ENCODE results near the gene GABRB2.

Gene GABRB2

DNA sequence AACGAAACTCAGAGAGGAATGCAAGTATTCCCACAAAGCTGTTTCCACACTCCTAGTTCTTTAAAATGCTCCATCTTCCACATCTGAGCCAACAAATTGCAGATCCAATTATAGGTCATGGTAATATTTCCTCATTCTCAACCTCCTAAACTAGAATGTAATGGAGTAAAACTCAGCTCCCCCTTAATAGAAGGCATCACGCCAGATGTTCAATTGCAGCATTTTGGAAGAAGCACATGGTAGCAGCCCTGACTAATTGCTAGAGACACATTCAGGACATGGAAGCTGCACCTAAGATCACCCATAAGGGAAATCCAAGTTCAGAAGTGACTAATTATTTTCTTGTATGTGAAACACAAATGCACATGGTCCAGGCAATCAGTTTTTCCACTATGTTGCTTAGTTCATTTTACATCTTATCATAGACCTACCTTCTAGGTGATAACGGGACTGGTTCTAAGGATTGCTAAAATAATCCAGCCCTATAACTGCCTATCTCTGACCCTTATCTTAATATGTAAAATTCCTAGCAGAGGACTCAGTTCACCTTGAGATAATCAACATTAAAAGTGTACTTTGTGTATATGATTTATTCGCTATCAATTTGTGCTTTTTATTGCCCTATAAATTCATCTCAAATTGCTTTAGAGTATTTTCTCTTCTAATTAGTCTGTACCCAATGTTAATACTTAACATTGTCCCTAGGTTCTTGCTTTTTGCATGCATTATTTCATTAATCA, 75.1 kb downstream of the GABRB2 start:
- no peak for DNase-seq (ENCODE audit: low spot score)

DNA sequence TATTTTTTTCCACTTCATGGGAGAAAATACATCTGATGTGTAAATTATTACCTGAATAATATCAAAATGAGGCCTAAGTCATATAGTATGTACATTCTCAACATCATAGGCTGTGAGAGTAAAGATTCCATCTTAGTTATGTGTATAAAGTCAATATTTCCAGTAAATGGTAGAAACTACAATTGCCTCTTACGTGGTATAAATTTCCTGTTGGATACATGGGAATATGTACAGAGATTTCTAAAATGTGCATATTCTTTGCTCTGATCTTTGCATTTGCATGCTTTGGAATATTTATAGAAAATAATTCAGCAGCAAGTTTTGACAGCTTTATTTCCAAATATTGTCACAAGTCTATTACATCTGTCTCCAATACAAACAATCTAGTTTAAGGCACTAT, 78.8 kb downstream of the GABRB2 start:
- no peak for DNase-seq (ENCODE audit: low spot score)

- no peak for DNase-seq (ENCODE audit: low spot score)
Observed at GRCh38 chr5:161460741-161461140, 85.8 kb downstream of the GABRB2 start.

DNA sequence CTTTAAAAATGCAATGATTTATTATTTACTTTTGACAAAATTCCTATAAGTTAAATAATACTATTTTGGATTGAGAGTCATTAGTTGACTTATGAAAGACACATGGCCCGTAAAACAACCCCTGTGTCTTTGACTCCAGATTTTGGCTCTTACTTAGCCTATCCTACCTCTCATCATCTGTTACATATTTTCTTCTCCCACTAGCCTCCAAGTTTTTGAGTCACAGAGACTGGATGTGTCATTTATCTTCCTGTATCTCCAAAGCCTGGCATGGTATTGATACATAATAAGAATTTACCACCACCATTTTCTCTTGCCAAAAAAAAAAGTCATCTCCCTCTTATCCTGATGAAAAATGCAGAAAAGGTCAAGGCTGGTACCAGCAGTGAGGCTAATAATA, 99.9 kb downstream of the GABRB2 start:
- DNase-seq (ENCODE audit: low spot score), result no peak

GRCh38 chr5:161442471-161442870, 104.1 kb downstream of the GABRB2 start:
- no peak for DNase-seq (ENCODE audit: low spot score)

- DNase-seq (ENCODE audit: low spot score), result no peak
Observed at GRCh38 chr5:161432798-161433197, 113.7 kb downstream of the GABRB2 start.

- DNase-seq (ENCODE audit: low spot score), result no peak
Observed at GRCh38 chr5:161431963-161432362, 114.6 kb downstream of the GABRB2 start.

DNA sequence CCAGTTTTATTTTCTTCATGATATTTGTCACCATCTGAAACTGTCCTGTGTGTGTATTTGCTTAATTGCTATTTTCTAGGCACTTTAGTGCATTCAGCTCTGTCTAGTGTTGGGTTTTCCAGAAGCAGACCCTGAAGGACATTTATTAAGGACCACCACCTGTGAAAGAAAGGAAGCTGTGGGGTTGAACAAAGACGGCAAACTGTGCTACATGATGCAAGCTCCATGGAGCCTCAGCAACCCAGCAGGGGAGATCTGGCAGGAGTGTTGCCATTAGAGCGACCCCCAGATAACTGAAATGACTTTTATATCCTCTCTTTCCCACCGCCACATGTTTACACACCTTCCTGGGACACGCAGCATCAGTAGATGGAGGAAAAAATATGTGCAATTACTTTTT, 125.5 kb downstream of the GABRB2 start:
- no peak for DNase-seq (ENCODE audit: low spot score)

- no peak for DNase-seq (ENCODE audit: low spot score)
Observed at GRCh38 chr5:161420521-161420920, 126.0 kb downstream of the GABRB2 start.

DNA sequence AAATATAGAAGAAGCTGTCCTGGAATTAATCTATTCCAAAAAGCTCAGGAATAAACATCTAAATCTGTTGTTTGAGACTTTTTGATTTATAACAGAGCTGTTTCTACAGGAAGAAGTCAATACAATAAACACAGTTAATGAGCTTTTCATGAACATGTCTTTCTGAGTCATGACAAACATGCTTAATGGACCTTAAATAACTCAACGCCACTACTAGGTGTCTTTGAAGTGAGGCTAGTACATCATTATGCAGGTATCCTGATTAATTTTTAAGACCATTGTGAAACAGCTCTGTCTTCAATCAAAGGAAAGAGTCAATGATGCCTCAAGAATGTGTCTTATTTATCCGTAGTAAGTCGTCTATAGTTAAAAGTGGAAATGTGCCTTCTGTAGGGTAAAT, 131.6 kb downstream of the GABRB2 start:
- no peak for DNase-seq (ENCODE audit: low spot score)

DNA sequence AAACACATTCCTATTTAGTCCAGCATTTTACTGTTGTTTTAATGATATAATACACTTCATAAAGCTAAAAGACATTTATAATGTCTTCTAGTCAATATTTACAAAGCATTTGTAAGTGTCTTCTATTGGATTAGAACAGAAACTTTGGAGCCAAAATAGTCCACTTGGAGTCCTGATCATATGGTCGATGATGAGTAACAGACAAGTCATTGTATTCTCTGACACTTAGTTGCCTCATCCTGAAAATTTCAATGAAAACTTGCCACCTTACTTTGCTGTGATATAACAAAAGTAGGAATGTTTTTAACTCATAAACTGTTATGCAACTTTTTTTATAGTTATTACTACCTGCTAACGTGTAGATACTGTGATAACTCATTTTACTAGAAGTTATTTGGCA, 132.5 kb downstream of the GABRB2 start:
- DNase-seq (ENCODE audit: low spot score), result peak; percentile 47

DNA sequence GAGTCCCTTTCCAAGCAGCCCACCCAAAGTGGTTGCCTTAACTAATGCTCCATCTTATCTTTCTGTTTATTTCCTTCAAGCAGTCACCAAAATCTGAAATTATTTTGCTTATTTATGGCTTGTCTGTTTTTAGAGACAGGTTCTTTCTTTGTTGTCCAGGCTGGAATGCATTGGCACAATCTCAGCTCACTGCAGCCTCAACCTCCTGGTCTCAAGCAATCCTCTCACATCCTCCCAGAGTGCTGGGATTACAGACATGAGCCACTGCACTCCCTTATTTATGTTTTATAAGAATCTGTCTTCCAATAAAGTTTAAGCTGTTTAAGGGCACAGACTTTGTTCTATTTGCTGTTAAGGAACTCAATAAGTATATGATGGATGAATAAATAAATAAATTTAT, 133.7 kb downstream of the GABRB2 start:
- DNase-seq (ENCODE audit: low spot score), result no peak

DNA sequence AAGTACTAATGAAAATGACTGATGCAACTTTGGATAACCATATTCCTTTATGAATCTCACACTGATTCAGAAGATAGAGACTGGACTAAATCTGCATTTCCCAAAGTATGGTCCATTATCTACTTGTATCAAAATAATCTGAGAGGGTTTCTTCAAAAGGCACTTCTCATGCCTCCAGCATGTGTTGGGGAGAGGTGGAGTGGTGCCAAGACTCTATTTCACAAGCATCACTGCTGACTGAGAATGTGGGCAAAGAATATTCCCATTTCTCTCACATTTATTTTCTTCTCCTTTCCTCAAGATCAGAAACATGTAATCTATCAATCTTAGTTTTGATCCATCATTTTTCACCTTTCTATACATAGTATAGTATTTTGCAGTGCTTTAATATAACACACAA, 135.4 kb downstream of the GABRB2 start:
- DNase-seq (ENCODE audit: low spot score), result no peak

DNA sequence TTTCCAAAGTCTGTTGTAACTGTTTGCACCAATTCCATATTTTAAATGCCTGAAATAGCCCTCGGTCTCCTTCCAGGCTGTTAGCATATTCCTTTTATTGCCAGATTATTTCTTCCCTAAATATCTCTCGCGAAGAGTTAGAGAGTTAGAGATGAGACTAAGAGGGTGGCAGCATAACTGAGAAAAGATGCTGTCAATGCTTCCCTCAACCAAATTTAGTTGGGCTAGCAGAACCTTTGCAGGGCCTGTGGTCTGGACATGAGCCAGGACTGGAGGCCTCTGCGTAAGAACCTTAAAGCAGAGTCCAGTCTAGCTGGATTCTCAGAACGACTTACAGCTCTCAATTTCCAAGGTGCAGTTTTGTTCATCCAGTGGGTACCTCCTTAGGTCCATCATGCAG, 135.9 kb downstream of the GABRB2 start:
- DNase-seq (ENCODE audit: low spot score), result no peak

DNA sequence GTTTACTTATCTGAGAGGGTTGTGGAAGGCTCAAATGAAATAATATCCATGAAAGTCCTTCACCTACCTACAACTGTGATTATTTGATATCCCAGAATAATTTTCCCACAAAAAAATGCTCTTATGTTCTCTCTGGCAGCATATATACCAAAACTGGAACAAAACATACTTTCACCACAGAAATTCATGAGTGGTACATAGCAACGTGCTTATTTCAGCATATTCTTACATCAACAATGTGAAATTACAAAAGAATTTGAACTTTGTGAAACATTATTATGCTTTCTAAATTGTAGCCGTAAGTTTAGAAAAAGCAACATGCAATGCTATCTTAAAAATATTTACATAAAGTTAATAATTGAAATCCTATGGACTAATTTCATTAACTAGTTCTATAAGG, 137.1 kb downstream of the GABRB2 start:
- no peak for DNase-seq (ENCODE audit: low spot score)

GRCh38 chr5:161406880-161407279, 139.6 kb downstream of the GABRB2 start:
- DNase-seq (ENCODE audit: low spot score), result no peak

- DNase-seq (ENCODE audit: low spot score), result no peak
Observed at GRCh38 chr5:161403996-161404395, 142.5 kb downstream of the GABRB2 start.

GRCh38 chr5:161403121-161403520, 143.4 kb downstream of the GABRB2 start:
- no peak for DNase-seq (ENCODE audit: low spot score)

DNA sequence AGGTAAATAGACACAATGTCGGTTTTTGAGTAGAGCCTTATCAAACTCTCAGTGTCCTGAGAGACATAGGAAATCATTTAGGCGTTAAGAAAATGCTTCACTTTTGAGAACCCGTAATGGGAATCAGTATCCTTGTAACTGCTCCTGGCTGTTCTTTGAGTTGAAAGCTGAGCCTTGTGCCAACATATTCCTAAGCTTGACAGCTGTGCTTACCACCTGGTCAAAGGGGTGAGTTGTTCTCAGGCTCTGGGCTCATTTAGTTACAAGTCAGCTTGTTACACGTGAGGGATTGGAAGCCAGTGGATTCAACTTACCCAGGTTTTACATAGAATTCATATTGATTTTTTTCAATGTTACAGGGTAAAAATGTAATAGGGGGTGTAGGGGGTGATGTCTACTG, 145.9 kb downstream of the GABRB2 start:
- DNase-seq (ENCODE audit: low spot score), result no peak

DNA sequence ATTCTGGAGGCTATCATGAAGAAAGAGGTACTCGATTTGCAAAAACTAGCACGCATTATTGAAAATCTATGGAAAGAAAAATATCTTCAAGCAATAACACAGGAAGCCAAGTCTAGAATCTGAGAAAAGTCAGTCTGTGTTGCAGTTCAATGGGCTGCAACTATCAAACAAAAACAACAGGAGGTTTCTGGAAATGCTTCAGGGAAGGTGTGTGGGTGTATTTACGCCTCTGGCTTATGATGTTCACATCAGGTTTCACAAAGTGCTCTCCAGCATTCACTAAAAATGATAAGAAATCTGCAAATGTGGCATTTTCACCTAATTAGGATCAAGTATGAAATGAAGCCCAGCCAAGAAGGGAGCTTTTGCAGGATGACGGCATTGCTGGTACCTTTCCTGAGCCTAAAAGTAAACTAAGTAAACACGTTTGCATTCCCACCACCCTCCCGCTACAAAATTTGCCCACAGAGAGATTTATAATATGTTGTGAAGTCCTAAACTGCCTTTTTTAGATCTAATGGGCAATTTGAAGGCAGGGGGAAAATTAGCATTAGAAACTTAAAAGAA, 146.4 kb downstream of the GABRB2 start:
- DNase-seq (ENCODE audit: low spot score), result no peak

- DNase-seq (ENCODE audit: low spot score), result no peak
Observed at GRCh38 chr5:161397448-161397847, 149.1 kb downstream of the GABRB2 start.

- no peak for DNase-seq (ENCODE audit: low spot score)
Observed at GRCh38 chr5:161396171-161396570, 150.4 kb downstream of the GABRB2 start.

DNA sequence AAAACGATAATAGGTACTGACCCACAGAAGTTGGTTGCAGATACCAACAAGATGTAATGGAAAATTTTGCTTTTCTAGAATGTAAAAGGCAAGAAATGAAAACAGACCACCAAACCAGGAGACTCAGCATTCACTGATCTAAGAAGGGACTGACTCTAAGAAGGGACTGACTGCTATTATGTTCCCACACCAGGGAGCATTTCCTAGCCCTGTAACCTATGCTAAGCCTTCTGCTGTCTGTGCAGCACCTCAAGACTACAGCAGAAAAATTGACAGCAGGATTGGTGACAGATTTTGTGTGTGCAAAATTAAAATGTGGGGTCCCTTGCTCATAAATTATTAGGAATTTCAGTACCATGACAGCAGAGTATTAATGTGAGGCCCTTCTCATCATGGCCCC, 154.8 kb downstream of the GABRB2 start:
- DNase-seq (ENCODE audit: low spot score), result no peak

DNA sequence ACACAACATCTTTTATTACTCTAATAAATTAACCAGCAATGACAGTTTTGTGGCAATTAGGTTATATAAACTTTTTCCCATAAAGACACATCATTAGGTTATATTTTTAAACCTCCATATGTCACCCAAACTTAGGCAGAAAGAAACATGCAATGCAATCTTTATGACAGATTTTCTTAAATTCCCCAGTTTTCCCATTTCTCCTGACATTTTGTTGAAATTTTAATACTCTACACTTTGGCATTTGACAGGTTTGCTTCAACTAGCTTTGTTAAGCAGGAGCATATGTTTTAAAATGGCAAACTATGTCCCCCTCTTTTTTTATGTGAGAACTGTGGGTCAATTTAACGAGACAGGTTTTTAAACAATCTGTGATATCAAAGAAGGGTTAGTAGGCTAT, 155.5 kb downstream of the GABRB2 start:
- no peak for DNase-seq (ENCODE audit: low spot score)
